Common myeloid progenitor, CD34-positive (primary cell): ENCODE results near the gene RNF133.

Experiments
- CTCF ChIA-PET: fragments of 350-600 bp; sonication (Branson Sonifier 250); formaldehyde crosslinking; loops from one replicate; lab custom pipeline; 2021; ENCODE audit warnings: antibody characterized with exemption; lab: Charles Lee
- POLR2A ChIA-PET: fragments of 350-600 bp; sonication (Branson Sonifier 250); formaldehyde crosslinking; loops from one replicate; lab custom pipeline; 2021; ENCODE audit warnings: antibody characterized with exemption; lab: Charles Lee
- DNase-seq, 3 donors: peaks; one replicate each; pipeline versions ENCODE4 v3.0.0 to v3.0.0-alpha.2; 2013
- H3K27ac ChIP-seq, 2 experiments: 1 replicate in 1 of 2; 2 replicates in 1 of 2; pipeline ENCODE4 v1.7.0; 2013; ENCODE audit warnings: inconsistent platforms in 2 of 2, low read length in 2 of 2, mild to moderate bottlenecking in 2 of 2, low read depth in 1 of 2, moderate library complexity in 1 of 2; ENCODE audit not compliant: severe bottlenecking in 2 of 2, insufficient read depth in 1 of 2, poor library complexity in 1 of 2
- H3K27me3 ChIP-seq, 5 experiments: replicated peaks in 2 of 5; 1 replicate in 3 of 5; 2 replicates in 2 of 5; pipeline versions ENCODE4 v1.6.1 to v1.7.0; 2013; ENCODE audit warnings: low read length in 4 of 5, mild to moderate bottlenecking in 2 of 5, moderate library complexity in 2 of 5, inconsistent platforms in 1 of 5; ENCODE audit not compliant: insufficient read depth in 5 of 5, control insufficient read depth in 4 of 5
- H3K36me3 ChIP-seq, 4 experiments: 1 replicate in 2 of 4; 2 replicates in 2 of 4; pipeline versions ENCODE4 v1.6.1 to v1.7.0; 2013; ENCODE audit warnings: low read length in 3 of 4, control low read depth in 1 of 4, mild to moderate bottlenecking in 1 of 4; ENCODE audit not compliant: control insufficient read depth in 4 of 4, insufficient read depth in 4 of 4
- H3K4me1 ChIP-seq, 4 experiments: 1 replicate in 3 of 4; 2 replicates in 1 of 4; pipeline versions ENCODE4 v1.6.1 to v1.7.1; 2013; ENCODE audit warnings: low read length in 3 of 4, mild to moderate bottlenecking in 3 of 4, control low read depth in 1 of 4, inconsistent platforms in 1 of 4, moderate library complexity in 1 of 4; ENCODE audit not compliant: control insufficient read depth in 4 of 4, insufficient read depth in 4 of 4; ENCODE audit errors: control extremely low read depth in 1 of 4
- H3K4me3 ChIP-seq, 7 experiments: 1 replicate in 4 of 7; 2 replicates in 3 of 7; pipeline versions ENCODE4 v1.5.1 to v1.7.0; 2013; ENCODE audit warnings: mild to moderate bottlenecking in 7 of 7, low read length in 6 of 7, moderate library complexity in 6 of 7, inconsistent platforms in 2 of 7, low read depth in 2 of 7, control low read depth in 1 of 7; ENCODE audit not compliant: insufficient read depth in 4 of 7, control insufficient read depth in 1 of 7; ENCODE audit errors: extremely low read depth in 1 of 7
- H3K9me3 ChIP-seq, 5 experiments: 1 replicate in 4 of 5; 2 replicates in 1 of 5; pipeline versions ENCODE4 v1.6.1 to v1.7.1; 2013; ENCODE audit warnings: low read length in 4 of 5, mild to moderate bottlenecking in 2 of 5, inconsistent platforms in 1 of 5, low read depth in 1 of 5, moderate library complexity in 1 of 5; ENCODE audit not compliant: control insufficient read depth in 4 of 5, insufficient read depth in 2 of 5; ENCODE audit errors: control extremely low read depth in 1 of 5
- WGBS: methylation state at CpG from one replicate; pipeline ENCODE4 v1.1.5; 2013; ENCODE audit not compliant: insufficient coverage; 5-methylcytosine and 5-hydroxymethylcytosine counted together

RNF133 gene

DNA sequence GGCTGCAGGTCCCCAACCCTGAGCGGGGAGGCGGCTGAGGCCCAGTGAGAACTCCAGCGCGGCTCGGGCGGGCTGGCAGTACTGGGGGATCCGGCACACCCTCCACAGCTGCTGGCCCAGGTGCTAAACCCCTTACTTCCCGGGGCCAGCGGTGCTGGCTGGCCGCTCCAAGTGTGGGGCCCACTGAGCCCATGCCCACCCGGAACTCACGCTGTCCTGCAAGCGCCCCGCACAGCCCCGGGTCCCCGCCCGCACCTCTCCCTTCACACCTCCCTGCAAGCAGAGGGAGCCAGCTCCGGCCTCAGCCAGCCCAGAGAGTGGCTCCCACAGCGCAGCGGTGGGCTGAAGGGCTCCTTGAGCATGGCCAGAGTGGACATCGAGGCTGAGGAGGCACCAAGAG is 25.0 kb downstream of the RNF133 start:
- Histone ChIP-seq H3K36me3 (no peaks in the 10 kb centered on the region), H3K4me1 (no peaks in the 10 kb centered on the region), H3K27ac (no peak overlapping the region), H3K9me3 (no peaks in the 10 kb centered on the region), H3K27me3 (no peaks in the 10 kb centered on the region), H3K4me3 (no peak overlapping the region)
- no peak for DNase-seq
- ChIA-PET POLR2A (no interaction called here), CTCF (no interaction called here)
- WGBS: over 99% methylated on average over 14 of the region's 21 CpGs

DNA sequence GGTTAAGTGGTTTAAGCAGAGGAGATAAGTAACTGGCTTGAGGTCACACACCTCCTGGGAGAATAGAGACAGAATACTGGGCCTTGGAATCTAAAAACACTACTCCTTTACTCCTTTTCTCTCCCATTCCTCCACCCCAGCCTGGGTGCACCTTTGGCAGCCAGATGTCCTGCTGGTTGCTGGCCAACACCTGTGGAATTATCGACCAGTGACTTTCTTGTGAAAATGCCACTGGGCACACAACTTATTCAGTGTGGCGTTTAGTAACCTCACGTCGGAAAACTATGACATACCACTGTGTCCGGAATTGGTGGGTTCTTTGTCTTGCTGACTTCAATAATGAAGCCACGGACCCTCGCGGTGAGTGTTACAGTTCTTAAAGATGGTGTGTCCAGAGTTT is 26.4 kb downstream of the RNF133 start:
- H3K36me3 ChIP-seq: no peaks in the 10 kb centered on the region
- H3K9me3 ChIP-seq: no peaks in the 10 kb centered on the region
- H3K27me3 ChIP-seq: no peaks in the 10 kb centered on the region
- DNase-seq: no peak
- H3K4me1 ChIP-seq: no peaks in the 10 kb centered on the region
- 97% methylated on average over 5 of the region's 8 CpGs for WGBS
- H3K27ac ChIP-seq: no peak overlapping the region
- no peak overlapping the region for H3K4me3 ChIP-seq
- CTCF ChIA-PET: no interaction called here
- POLR2A ChIA-PET: no interaction called here

GRCh38 chr7:122663733-122664132 is 35.2 kb downstream of the RNF133 start:
- H3K4me1 ChIP-seq: no peaks in the 10 kb centered on the region
- POLR2A ChIA-PET: no interaction called here
- CTCF ChIA-PET: no interaction called here
- no peaks in the 10 kb centered on the region for H3K27me3 ChIP-seq
- H3K36me3 ChIP-seq: no peaks in the 10 kb centered on the region
- H3K4me3 ChIP-seq: no peak overlapping the region
- no CpG with 5 or more reads among the region's 2 CpGs for WGBS
- no peak overlapping the region for H3K27ac ChIP-seq
- no peak for DNase-seq
- no peaks in the 10 kb centered on the region for H3K9me3 ChIP-seq

DNA sequence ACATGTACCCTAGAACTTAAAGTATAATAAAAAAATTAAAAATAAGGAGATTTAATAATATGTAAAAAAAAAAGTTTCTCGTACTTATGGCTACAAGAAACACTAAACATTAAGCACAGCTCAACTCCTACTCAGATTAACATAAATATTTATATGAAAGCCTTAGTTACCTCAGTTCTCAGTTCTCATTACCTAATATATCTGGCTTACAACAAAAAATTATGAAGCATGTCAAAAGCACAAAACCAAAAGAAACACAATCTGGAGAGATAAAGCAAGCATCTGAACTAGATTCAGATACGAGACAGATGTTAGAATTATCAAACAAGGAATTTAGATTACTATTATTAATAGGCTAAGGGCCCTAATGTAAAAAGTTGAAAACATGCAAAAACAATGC is 40.1 kb downstream of the RNF133 start:
- Histone ChIP-seq H3K9me3 (peaks cover 0 to 2% (median 0%) of the 10 kb centered on the region in 5 experiments), H3K27ac (no peak overlapping the region), H3K36me3 (no peaks in the 10 kb centered on the region), H3K27me3 (no peaks in the 10 kb centered on the region), H3K4me1 (no peaks in the 10 kb centered on the region), H3K4me3 (no peak overlapping the region)
- POLR2A ChIA-PET: no interaction called here
- WGBS: no CpG with 5 or more reads among the region's 2 CpGs
- DNase-seq: no peak
- CTCF ChIA-PET: no interaction called here

GRCh38 chr7:122653685-122654084 is 45.2 kb downstream of the RNF133 start:
- DNase-seq: no peak
- WGBS: 90% methylated on average over 2 of the region's 5 CpGs
- CTCF ChIA-PET: no interaction called here
- Histone ChIP-seq H3K9me3 (peaks cover 0 to 2% (median 0%) of the 10 kb centered on the region in 5 experiments), H3K4me3 (no peak overlapping the region), H3K4me1 (no peaks in the 10 kb centered on the region), H3K27me3 (no peaks in the 10 kb centered on the region), H3K27ac (no peak overlapping the region), H3K36me3 (no peaks in the 10 kb centered on the region)
- POLR2A ChIA-PET: no interaction called here

DNA sequence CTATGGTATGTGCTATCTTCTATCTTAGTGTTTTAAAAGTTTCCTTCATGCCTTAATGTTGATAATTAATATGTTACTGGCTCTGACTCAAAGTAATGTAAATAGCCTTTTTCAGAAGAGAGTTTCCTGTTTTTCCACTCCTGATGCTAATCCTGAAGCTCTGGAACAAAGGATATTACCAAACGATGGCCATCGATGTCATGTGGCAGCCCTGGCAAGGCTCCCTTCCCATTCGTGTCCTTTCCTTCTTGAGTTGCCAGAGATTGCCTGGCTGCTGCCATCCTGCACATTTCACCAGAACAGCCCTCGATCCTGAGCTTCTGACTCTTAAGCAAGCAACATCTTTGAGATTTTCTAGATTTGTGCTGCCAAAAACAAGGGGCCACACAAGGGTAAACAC is 46.0 kb downstream of the RNF133 start:
- H3K27ac ChIP-seq: no peak overlapping the region
- no peak for DNase-seq
- POLR2A ChIA-PET: no interaction called here
- no peaks in the 10 kb centered on the region for H3K4me1 ChIP-seq
- no peaks in the 10 kb centered on the region for H3K36me3 ChIP-seq
- H3K9me3 ChIP-seq: peaks cover 0 to 2% (median 0%) of the 10 kb centered on the region in 5 experiments
- H3K27me3 ChIP-seq: no peaks in the 10 kb centered on the region
- CTCF ChIA-PET: interaction anchor here (1.1 kb wide), 1 partner anchor 125 kb away, joined by 3 read pairs; no protein-coding TSS in a partner anchor
- no peak overlapping the region for H3K4me3 ChIP-seq
- 84% methylated on average over 4 of the region's 4 CpGs for WGBS

GRCh38 chr7:122651451-122651850 is 47.5 kb downstream of the RNF133 start:
- no peak overlapping the region for H3K4me3 ChIP-seq
- H3K36me3 ChIP-seq: no peaks in the 10 kb centered on the region
- no peak overlapping the region for H3K27ac ChIP-seq
- ChIA-PET CTCF (no interaction called here), POLR2A (no interaction called here)
- DNase-seq: no peak
- no CpG with 5 or more reads among the region's 2 CpGs for WGBS
- H3K9me3 ChIP-seq: peaks cover 0 to 2% (median 0%) of the 10 kb centered on the region in 5 experiments
- H3K4me1 ChIP-seq: no peaks in the 10 kb centered on the region
- no peaks in the 10 kb centered on the region for H3K27me3 ChIP-seq
